HepG2 (cell line): ENCODE data around the gene CRYBA1. TPM values are rescaled to one million over a fixed set of nuclear protein-coding genes. Genes with fewer than 3 reads are reported as not detected.
A peak's percentile ranks its signal among the peaks of the same experiment; 100 is the strongest.

Source experiments
- DMAP1 ChIP-seq: IDR thresholded peaks from 2 replicates; pipeline ENCODE4 v1.6.1; 2016
- FOXP1 ChIP-seq, 2 experiments: fragments of 450-650 bp in 1 of 2; IDR thresholded peaks; 2 replicates each; pipeline ENCODE4 v1.6.1; 2017 to 2018; ENCODE audit warnings: antibody characterized with exemption in 1 of 2
- GABPA ChIP-seq, 2 experiments: IDR thresholded peaks; 2 replicates each; pipeline ENCODE4 v1.6.1; 2011 to 2016; ENCODE audit warnings: low read depth in 2 of 2, low read length in 1 of 2, missing biosample characterization in 1 of 2, missing genetic modification characterization in 1 of 2
- GABPB1 ChIP-seq: IDR thresholded peaks from 2 replicates; pipeline ENCODE4 v1.6.1; 2016; ENCODE audit warnings: mild to moderate bottlenecking, missing genetic modification reagents, moderate library complexity, missing compliant biosample characterization
- GATAD1 ChIP-seq: IDR thresholded peaks from 2 replicates; pipeline ENCODE4 v1.6.1; 2016; ENCODE audit warnings: missing genetic modification reagents, missing compliant biosample characterization
- GTF2F1 ChIP-seq: fragments of 150-350 bp; IDR thresholded peaks from 2 replicates; pipeline ENCODE4 v1.6.1; 2014; ENCODE audit warnings: low read length
- JUN ChIP-seq: sonication (generic); formaldehyde crosslinking; IDR thresholded peaks from 2 replicates; pipeline ENCODE4 v1.4.0; 2020; ENCODE audit warnings: mild to moderate bottlenecking, missing genetic modification reagents
- MAZ ChIP-seq, 2 experiments: sonication (generic) in 1 of 2; formaldehyde crosslinking in 1 of 2; IDR thresholded peaks; 2 replicates each; pipeline versions ENCODE4 v1.5.0 to v1.6.1; 2012 to 2020; ENCODE audit warnings: low read depth in 2 of 2, mild to moderate bottlenecking in 2 of 2, borderline replicate concordance in 1 of 2, improper control_type of control experiment in 1 of 2, low read length in 1 of 2, missing genetic modification reagents in 1 of 2, moderate library complexity in 1 of 2
- MIER2 ChIP-seq: IDR thresholded peaks from 2 replicates; pipeline ENCODE4 v1.6.1; 2016; ENCODE audit warnings: missing biosample characterization, missing genetic modification reagents
- POLR2G ChIP-seq: fragments of 200-400 bp; formaldehyde crosslinking; IDR thresholded peaks from 2 replicates; pipeline ENCODE4 v1.6.1; 2018; ENCODE audit warnings: mild to moderate bottlenecking, low read depth, low read length, moderate library complexity
- RFX3 ChIP-seq: IDR thresholded peaks from 2 replicates; pipeline ENCODE4 v1.6.1; 2016; ENCODE audit warnings: missing biosample characterization, missing genetic modification reagents
- SIN3B ChIP-seq: fragments of 150-350 bp; IDR thresholded peaks from 2 replicates; pipeline ENCODE4 v1.6.1; 2014; ENCODE audit warnings: low read length
- SOX6 ChIP-seq, 2 experiments: fragments of 450-650 bp in 1 of 2; sonication (generic) in 1 of 2; formaldehyde crosslinking in 1 of 2; IDR thresholded peaks; 2 replicates each; pipeline versions ENCODE4 v1.4.0 to v1.6.1; 2017 to 2020; ENCODE audit warnings: antibody characterized with exemption in 1 of 2, mild to moderate bottlenecking in 1 of 2, missing genetic modification reagents in 1 of 2
- SP1 ChIP-seq, 2 experiments: fragments of 450-650 bp in 1 of 2; sonication (generic) in 1 of 2; formaldehyde crosslinking in 1 of 2; IDR thresholded peaks; 2 replicates each; pipeline versions ENCODE4 v1.4.0 to v1.6.1; 2016 to 2020; ENCODE audit warnings: missing genetic modification reagents in 1 of 2
- SP4 ChIP-seq: sonication (generic); formaldehyde crosslinking; IDR thresholded peaks from 2 replicates; pipeline ENCODE4 v1.8.1; 2023; ENCODE audit warnings: mild to moderate bottlenecking, missing genetic modification reagents
- TEF ChIP-seq: sonication (generic); formaldehyde crosslinking; IDR thresholded peaks from 2 replicates; pipeline ENCODE4 v1.5.0; 2020; ENCODE audit warnings: missing genetic modification reagents
- ZFP62 ChIP-seq: sonication (generic); formaldehyde crosslinking; IDR thresholded peaks from 2 replicates; pipeline ENCODE4 v1.4.0; 2020; ENCODE audit warnings: missing genetic modification reagents
- ZFX ChIP-seq: sonication (generic); formaldehyde crosslinking; IDR thresholded peaks from 2 replicates; pipeline ENCODE4 v1.4.0; 2020; ENCODE audit warnings: mild to moderate bottlenecking, low read depth, missing genetic modification reagents, moderate library complexity
- ZGPAT ChIP-seq: IDR thresholded peaks from 2 replicates; pipeline ENCODE4 v1.6.1; 2016; ENCODE audit warnings: mild to moderate bottlenecking
- ZKSCAN1 ChIP-seq: fragments of 150-350 bp; IDR thresholded peaks from 2 replicates; pipeline ENCODE4 v1.6.1; 2014; ENCODE audit warnings: low read length
- ZMYM2 ChIP-seq: sonication (generic); formaldehyde crosslinking; IDR thresholded peaks from 2 replicates; pipeline ENCODE4 v1.8.0; 2022; ENCODE audit warnings: mild to moderate bottlenecking, missing genetic modification reagents
- ZNF138 ChIP-seq: sonication (generic); formaldehyde crosslinking; IDR thresholded peaks from 2 replicates; pipeline ENCODE4 v1.5.0; 2020; ENCODE audit warnings: mild to moderate bottlenecking, low read depth, missing genetic modification reagents
- ZNF230 ChIP-seq: sonication (generic); formaldehyde crosslinking; IDR thresholded peaks from 2 replicates; pipeline ENCODE4 v1.4.0; 2020; ENCODE audit warnings: mild to moderate bottlenecking, missing genetic modification reagents
- ZNF335 ChIP-seq: sonication (generic); formaldehyde crosslinking; IDR thresholded peaks from 2 replicates; pipeline ENCODE4 v1.4.0; 2020; ENCODE audit warnings: missing genetic modification reagents
- ZNF558 ChIP-seq: sonication (generic); formaldehyde crosslinking; IDR thresholded peaks from 2 replicates; pipeline ENCODE4 v1.9.0; 2022; ENCODE audit warnings: mild to moderate bottlenecking, missing genetic modification reagents, borderline replicate concordance
- ZNF562 ChIP-seq: sonication (generic); formaldehyde crosslinking; IDR thresholded peaks from 2 replicates; pipeline ENCODE4 v1.8.0; 2022; ENCODE audit warnings: missing genetic modification reagents, borderline replicate concordance
- ZNF737 ChIP-seq: sonication (generic); formaldehyde crosslinking; IDR thresholded peaks from 2 replicates; pipeline ENCODE4 v1.5.0; 2020; ENCODE audit warnings: missing genetic modification reagents, mild to moderate bottlenecking, borderline replicate concordance
- ZNF749 ChIP-seq: sonication (generic); formaldehyde crosslinking; IDR thresholded peaks from 2 replicates; pipeline ENCODE4 v1.8.0; 2022; ENCODE audit warnings: mild to moderate bottlenecking, missing genetic modification reagents, moderate library complexity, borderline replicate concordance
- ZNF768 ChIP-seq: sonication (generic); formaldehyde crosslinking; IDR thresholded peaks from 2 replicates; pipeline ENCODE4 v1.4.0; 2020; ENCODE audit warnings: missing genetic modification reagents
- ZNF850 ChIP-seq: sonication (generic); formaldehyde crosslinking; conservative IDR thresholded peaks from 2 replicates; pipeline ENCODE4 v1.9.0; 2021; ENCODE audit warnings: mild to moderate bottlenecking, missing genetic modification reagents
- polyA plus RNA-seq, 8 experiments: library from polyadenylated mRNA; depleted of rRNA in 3 of 8; stranded (reverse) in 7 of 8; unstranded in 1 of 8; fragments of >200 nt; fragmentation: Illumina TruSeq in 4 of 8; extraction: Trizol in 4 of 8; gene quantifications; 2 replicates each; pipeline versions ENCODE4 v1.2.1 to v1.2.3, GENCODE V29; 2011 to 2016; ENCODE audit warnings: low read depth in 4 of 8, missing spikeins in 1 of 8, mixed read lengths in 1 of 8; ENCODE audit not compliant: insufficient read depth in 1 of 8
- total RNA-seq, 5 experiments: library from RNA; depleted of rRNA; stranded (reverse); fragments of >200 nt; fragmentation: Illumina TruSeq; extraction: Trizol; gene quantifications; 2 replicates each; pipeline ENCODE4 v1.2.3, GENCODE V29; 2016; ENCODE audit warnings: low read depth in 1 of 5

Gene CRYBA1
- total and polyA plus RNA-seq, 2 of the 13 experiments (the other 11 are each of a cell fraction or from before 2014, with no cell fraction given) = not detected

GRCh38 chr17:29293890-29294579 lies 47.4 kb downstream of the CRYBA1 start, which contains the start of gene NUFIP2 (continued):
- TF ChIP-seq ZNF749 = no peak
- 0 out of 2 replicates have a peak, but pooled peaks have one; percentile 68 for TF ChIP-seq GTF2F1
- TF ChIP-seq DMAP1 = peak; percentile 80
- TF ChIP-seq ZGPAT (CRISPR knock-in tag) = peak; percentile 68
- TF ChIP-seq ZMYM2 (CRISPR knock-in tag) = no peak
- no peak for TF ChIP-seq SOX6 (IDR thresholded peaks at IDR 0.05)
- peak; percentile 68 for TF ChIP-seq SOX6 (CRISPR knock-in tag; IDR thresholded peaks at IDR 0.05)
- no peak for TF ChIP-seq ZKSCAN1
- TF ChIP-seq ZNF850 = no peak
- no peak for TF ChIP-seq RFX3 (CRISPR knock-in tag)
- TF ChIP-seq ZNF558 = no peak; the same call in 1 of the 2 replicates
- peak; percentile 68; the same call in 1 of the 2 replicates for TF ChIP-seq SP4 (CRISPR knock-in tag)
- TF ChIP-seq SIN3B = peak; percentile 62; the same call in 1 of the 2 replicates
- TF ChIP-seq ZNF737 (CRISPR knock-in tag) = no peak
- TF ChIP-seq FOXP1 (IDR thresholded peaks at IDR 0.05) = no peak
- no peak for TF ChIP-seq FOXP1 (CRISPR knock-in tag; IDR thresholded peaks at IDR 0.05)
- no peak for TF ChIP-seq TEF
- TF ChIP-seq ZNF138 (CRISPR knock-in tag) = peak; percentile 83; the same call in 1 of the 2 replicates
- peak; percentile 17; the same call in 1 of the 2 replicates for TF ChIP-seq JUN
- no peak for TF ChIP-seq MIER2 (CRISPR knock-in tag)
- TF ChIP-seq ZFP62 (CRISPR knock-in tag) = no peak
- TF ChIP-seq SP1 (IDR thresholded peaks at IDR 0.05) = no peak
- TF ChIP-seq SP1 (CRISPR knock-in tag; IDR thresholded peaks at IDR 0.05) = 0 out of 2 replicates have a peak, but pooled peaks have one; percentile 25
- no peak for TF ChIP-seq ZNF562 (CRISPR knock-in tag)
- peak; percentile 88 for TF ChIP-seq ZFX
- peak; percentile 84 for TF ChIP-seq GATAD1 (CRISPR knock-in tag)
- TF ChIP-seq POLR2G = peak; percentile 99
- TF ChIP-seq ZNF768 = peak; percentile 59
- TF ChIP-seq GABPB1 = peak; percentile 83
- TF ChIP-seq MAZ (IDR thresholded peaks at IDR 0.05; ENCODE audit: borderline replicate concordance, low read depth, low read length) = peak; percentile 15; the same call in 1 of the 2 replicates
- TF ChIP-seq MAZ (CRISPR knock-in tag; IDR thresholded peaks at IDR 0.05; ENCODE audit: low read depth) = peak; percentile 83
- peak; percentile 33; the same call in 1 of the 2 replicates for TF ChIP-seq GABPA (IDR thresholded peaks at IDR 0.05; ENCODE audit: low read depth, low read length)
- TF ChIP-seq GABPA (CRISPR knock-in tag; IDR thresholded peaks at IDR 0.05; ENCODE audit: low read depth) = peak; percentile 76
- peak; percentile 73 for TF ChIP-seq ZNF230 (CRISPR knock-in tag)
- peak; percentile 63; the same call in 1 of the 2 replicates for TF ChIP-seq ZNF335 (CRISPR knock-in tag)
